ENCODE results near the gene REXO4.
"Not testable (repeated sequence)": the region's sequence is repeated elsewhere in the genome, so short reads cannot be mapped to it uniquely, and the experiment has no call there.

REXO4 gene

DNA sequence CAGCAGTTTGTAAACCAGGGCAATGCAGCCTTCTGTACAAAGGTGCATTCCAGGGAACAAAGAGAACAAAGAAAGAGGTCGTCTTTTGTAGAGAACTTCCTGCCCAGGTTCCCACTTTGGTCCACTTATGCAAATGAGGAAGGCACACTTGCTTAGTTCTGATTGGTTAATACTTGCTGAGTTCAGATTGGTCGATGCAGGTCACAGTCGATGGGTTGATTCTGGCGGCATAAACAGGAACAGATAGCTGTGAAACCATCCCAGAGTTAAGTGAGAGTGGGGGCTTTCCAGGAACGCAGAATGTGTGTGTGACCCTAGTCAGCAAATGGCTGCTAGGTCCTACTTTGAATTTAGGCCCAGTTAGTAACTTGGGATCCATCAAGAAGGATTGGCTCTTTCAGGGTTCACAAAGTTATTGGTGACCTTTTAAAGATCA is 2.6 kb upstream of the REXO4 start:
- DNase-seq, result peak; percentile 30 to 66

GRCh38 chr9:133419005-133419404 is 1.2 kb upstream of the REXO4 start:
- no peak for DNase-seq

GRCh38 chr9:133415170-133415569 is 2.6 kb downstream of the REXO4 start:
- DNase-seq, result no peak

- no peak for DNase-seq
Measured at GRCh38 chr9:133408042-133408441, 9.8 kb downstream of the REXO4 start.

- DNase-seq, result peak; percentile 81 to 82
Measured at GRCh38 chr9:133406480-133407307, 11.1 kb downstream of the REXO4 start.

GRCh38 chr9:133405508-133406438 is 12.0 kb downstream of the REXO4 start:
- DNase-seq, result no peak

DNA sequence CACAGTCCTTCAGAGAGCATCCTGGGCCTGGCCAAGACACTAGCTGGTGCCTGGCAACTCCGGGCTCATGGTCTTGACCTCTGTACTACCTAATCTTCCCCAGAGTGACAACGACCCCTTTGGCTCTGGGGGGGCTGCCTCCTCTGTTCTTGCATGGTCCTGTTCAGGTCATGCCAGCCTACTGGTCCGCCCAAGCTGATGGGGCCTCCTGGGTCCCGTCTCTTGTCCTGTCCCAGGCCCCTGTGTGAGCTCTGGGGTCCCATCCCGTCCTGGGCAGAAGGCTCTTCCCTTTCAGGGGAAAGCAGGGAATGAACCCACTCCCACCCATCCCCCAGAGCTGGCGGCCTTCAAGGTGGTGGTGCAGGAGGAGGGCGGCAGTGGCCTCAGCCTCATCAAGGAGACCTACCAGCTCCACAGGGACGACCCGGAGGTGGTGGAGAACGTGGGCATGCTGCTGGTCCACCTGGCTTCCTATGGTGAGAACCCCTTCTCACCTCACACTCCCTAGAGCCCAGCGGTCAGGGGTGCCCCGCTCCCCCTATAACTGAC is 13.3 kb downstream of the REXO4 start:
- no peak for DNase-seq

GRCh38 chr9:133403766-133404453 is 13.9 kb downstream of the REXO4 start:
- peak; percentile 61 to 67 for DNase-seq

DNA sequence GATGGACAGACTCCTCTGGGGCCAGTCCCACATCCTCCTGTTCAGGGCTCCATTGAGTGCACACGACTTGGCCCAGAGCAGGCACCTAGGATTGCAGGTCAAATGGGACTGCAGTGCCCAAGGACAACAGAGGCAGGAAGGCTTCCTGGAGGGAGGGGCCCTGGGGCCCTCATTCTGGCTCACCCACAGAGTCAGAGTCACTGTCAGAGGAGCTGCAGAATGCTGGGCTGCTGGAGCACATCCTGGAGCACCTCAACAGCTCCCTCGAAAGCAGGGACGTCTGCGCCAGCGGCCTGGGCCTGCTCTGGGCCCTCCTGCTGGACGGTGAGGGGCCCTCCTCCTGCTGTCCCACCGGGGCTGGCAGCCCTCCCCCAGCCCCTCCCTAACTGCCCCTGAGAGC is 15.1 kb downstream of the REXO4 start:
- no peak for DNase-seq

DNA sequence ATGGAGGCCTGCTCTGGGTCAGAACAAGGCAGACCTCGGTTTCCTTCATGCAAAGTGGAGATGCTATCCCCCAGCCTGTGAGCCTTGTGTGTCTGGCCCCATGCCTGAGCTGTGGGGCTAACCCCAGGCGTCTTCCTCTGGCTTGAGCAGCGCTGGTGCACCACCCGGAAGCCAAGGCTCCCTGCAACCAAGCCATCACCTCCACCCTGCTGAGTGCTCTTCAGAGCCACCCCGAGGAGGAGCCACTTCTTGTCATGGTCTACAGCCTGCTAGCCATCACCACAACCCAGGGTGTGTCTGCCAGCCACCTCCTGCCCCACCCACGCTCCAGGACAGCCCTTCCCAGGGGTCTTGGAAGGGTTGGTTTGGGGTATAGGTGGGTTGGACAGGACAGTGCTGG is 16.2 kb downstream of the REXO4 start:
- DNase-seq, result no peak

DNA sequence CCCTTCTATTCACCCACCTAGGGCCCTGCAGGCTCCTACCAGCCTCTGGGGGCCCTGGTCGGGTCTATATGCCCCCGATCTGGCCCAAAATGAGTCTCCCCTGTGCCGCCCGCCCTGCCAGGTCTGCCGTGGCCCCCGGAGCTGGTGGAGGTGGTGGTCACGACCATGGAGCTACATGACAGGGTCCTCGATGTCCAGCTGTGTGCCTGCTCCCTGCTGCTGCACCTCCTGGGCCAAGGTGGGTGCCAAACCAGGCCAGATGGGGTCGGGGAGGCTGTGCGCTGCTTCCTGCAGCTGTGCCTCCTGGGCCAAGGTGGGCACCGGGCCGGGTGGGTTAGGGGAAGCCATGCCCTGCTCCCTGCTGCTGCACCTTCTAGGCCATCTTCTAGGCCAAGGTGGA is 17.5 kb downstream of the REXO4 start:
- DNase-seq, result no peak

GRCh38 chr9:133397895-133398294 is 19.9 kb downstream of the REXO4 start:
- DNase-seq, result no peak

GRCh38 chr9:133397370-133397769 is 20.4 kb downstream of the REXO4 start:
- DNase-seq, result no peak

GRCh38 chr9:133396952-133397351 is 20.9 kb downstream of the REXO4 start:
- no peak for DNase-seq

DNA sequence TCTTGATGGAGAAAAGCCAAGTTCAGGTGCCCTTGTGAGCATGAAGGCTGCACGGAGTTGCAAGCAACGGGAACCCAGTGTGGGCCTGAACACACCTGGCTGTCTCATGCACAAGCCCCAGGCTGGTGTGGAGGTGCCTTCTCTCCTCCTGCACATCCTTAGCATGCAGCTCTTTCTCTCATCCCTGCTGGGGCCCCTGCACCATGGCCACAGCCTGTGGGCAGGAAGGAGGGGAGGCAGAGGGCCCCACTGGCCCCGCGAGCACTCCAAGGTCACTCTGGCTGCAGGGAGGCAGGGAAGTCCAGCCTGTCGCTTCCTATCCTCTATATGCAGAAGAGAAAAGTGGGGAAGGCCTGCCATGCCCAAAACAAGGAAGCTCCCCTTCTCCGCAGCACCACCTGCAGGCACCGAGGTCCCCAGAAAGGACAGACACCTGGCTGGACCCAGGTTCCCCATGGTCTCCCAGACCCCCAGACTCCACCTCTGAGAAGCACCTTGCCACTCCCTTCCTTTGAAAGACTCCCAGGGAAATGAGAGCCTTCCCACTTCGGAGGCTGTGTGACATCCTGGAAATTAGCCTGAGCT is 23.0 kb downstream of the REXO4 start:
- DNase-seq, result no peak

GRCh38 chr9:133393399-133393798 is 24.4 kb downstream of the REXO4 start:
- no peak for DNase-seq

GRCh38 chr9:133392308-133392707 is 25.5 kb downstream of the REXO4 start:
- not testable (repeated sequence) for DNase-seq

- DNase-seq, result not testable (repeated sequence)
Measured at GRCh38 chr9:133391449-133391848, 26.4 kb downstream of the REXO4 start.

- DNase-seq, result no peak
Measured at GRCh38 chr9:133390713-133391112, 27.1 kb downstream of the REXO4 start.

DNA sequence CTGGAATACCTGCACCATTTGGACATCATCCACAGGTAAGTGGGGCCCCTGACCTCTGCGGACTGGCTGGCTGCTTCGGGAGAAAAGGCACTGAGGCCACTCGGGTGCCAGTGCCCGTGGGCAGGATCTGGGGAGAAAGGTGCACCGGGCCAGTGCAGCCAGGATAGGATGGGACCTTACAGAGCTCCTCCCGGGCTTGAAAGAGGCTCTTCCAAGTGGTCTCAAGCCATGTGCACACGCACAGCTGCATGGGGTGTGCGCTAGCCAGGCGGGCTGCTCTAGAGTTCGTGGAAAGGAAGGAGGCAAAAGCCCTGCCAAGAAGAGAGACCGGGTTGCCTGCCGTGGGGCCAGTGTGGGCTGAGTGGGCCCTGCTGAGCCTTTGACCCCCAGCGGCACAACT is 28.2 kb downstream of the REXO4 start:
- no peak for DNase-seq

- DNase-seq, result no peak
Measured at GRCh38 chr9:133389025-133389557, 28.7 kb downstream of the REXO4 start.

DNA sequence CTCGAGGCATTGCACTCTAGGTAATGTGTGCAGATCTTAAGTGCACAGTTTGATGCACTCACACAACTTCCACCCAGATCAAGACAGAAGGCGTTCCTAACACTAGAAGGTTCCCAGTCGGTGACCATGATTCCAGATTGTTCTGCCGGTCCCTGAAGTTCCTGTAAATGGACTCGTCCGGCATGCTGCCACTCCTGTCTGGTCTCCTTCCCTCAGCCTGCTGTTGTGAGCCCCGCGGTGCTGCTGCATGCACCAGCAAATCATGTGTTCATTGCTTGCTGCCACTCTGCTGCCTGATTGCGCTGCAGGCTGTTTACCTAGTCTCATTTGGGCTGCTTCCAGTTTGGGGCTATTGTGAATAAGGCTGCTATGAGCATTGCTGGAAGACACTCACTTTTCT is 30.1 kb downstream of the REXO4 start:
- no peak for DNase-seq

Data from CD4-positive, alpha-beta T cell treated with Interleukin-1 beta for 1 hour (primary cell).